Lower leg skin (tissue), 4 donors: ENCODE data around the gene CLEC17A. TPM values are rescaled to one million over a fixed set of nuclear protein-coding genes. Genes with fewer than 3 reads are reported as not detected.

Experiments used
- DNase-seq, 2 donors: peaks; one replicate each; pipeline ENCODE4 v3.0.0-alpha.2; 2019; ENCODE audit warnings: low spot score in 2 of 2
- H3K4me3 ChIP-seq: fragments of 200-600 bp; sonication (generic); 2 replicates; pipeline ENCODE4 v1.5.1; 2017; ENCODE audit warnings: mild to moderate bottlenecking, low read depth; ENCODE audit not compliant: poor library complexity, severe bottlenecking
- CTCF ChIP-seq, 3 donors: fragments of 450-650 bp; IDR thresholded peaks; one replicate each; pipeline ENCODE4 v1.5.1; 2016; ENCODE audit warnings: antibody characterized with exemption in 3 of 3, mild to moderate bottlenecking in 3 of 3, moderate library complexity in 2 of 3
- POLR2A ChIP-seq, 2 donors: fragments of 450-650 bp; IDR thresholded peaks; one replicate each; pipeline ENCODE4 v1.6.1; 2016 to 2017; ENCODE audit warnings: antibody characterized with exemption in 2 of 2, mild to moderate bottlenecking in 1 of 2, moderate library complexity in 1 of 2
- WGBS, 2 donors: methylation state at CpG; one replicate each; pipeline ENCODE4 v1.1.5; 2018; 5-methylcytosine and 5-hydroxymethylcytosine counted together
- intact Hi-C: fragments of 100-400 bp; cut with DNase I; formaldehyde crosslinking; loops from one replicate; pipeline ENCODE4 v1.15.0; 2023; ENCODE audit warnings: low total_unique reads
- total RNA-seq, 4 donors: library from RNA; depleted of rRNA; stranded (reverse); fragments of >200 nt; gene quantifications; one replicate each; pipeline ENCODE4 v1.1.0, GENCODE V29; 2016

The CLEC17A gene
- total RNA-seq, 4 donors from 2014 or later = 0.84 TPM; not detected in 3

GRCh38 chr19:14553042-14553938 lies 29.6 kb upstream of the CLEC17A start:
- intact Hi-C loops = no loop called here
- H3K4me3 ChIP-seq = no peak overlapping the region
- WGBS, 2 donors = 65 to 68% methylated on average over 30 to 31 of the region's 35 CpGs
- TF ChIP-seq POLR2A (IDR thresholded peaks at IDR 0.05) (no peak), CTCF (IDR thresholded peaks at IDR 0.05) (no peak)
- DNase-seq = no peak

DNA sequence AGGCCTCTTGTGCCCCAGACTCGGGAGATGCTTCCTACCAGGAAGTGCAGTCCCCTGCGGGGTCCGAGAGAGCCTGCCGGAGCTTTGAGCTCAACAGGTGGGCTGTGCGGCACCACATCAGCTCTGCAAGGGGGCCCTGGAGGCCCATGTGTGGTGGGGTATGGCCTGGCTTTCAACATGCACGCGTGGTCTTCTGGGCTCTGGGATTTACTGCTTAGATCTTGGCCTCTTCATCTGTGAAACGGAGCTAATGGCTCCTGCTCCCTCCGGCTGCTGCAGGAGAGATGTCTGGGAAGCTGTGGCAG lies 29.0 kb upstream of the CLEC17A start:
- WGBS, 2 donors = 53 to 56% methylated on average over 5 to 7 of the region's 9 CpGs
- TF ChIP-seq CTCF (IDR thresholded peaks at IDR 0.05) (no peak), POLR2A (IDR thresholded peaks at IDR 0.05) (no peak)
- intact Hi-C loops = no loop called here
- no peak for DNase-seq
- no peak overlapping the region for H3K4me3 ChIP-seq

DNA sequence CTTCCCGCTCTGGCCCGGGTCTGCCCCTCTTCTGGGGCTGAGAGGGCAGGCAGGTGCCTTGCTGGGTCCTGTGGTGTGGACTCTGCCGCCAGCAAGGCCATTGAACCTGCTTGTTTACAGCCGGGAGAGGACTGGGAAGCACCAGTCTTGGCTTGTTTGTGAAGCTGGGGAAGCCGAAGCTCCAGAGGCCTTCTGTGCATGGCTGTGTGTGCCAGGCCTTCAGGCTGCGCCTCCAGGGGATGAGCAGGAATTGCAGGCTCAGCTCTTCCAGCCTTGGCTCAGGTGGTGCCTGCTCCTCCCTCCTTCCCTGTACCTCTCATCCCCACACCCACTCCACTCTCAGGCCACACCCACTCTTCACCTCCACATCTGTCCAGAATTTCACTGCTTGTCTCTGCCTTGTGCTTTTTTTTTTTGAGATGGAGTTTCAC lies 28.5 kb upstream of the CLEC17A start:
- intact Hi-C loops = no loop called here
- no peak overlapping the region for H3K4me3 ChIP-seq
- WGBS, 2 donors = 58 to 59% methylated on average over 3 to 5 of the region's 6 CpGs
- DNase-seq = peak in 1 of 2 donors; percentile 67
- TF ChIP-seq CTCF (IDR thresholded peaks at IDR 0.05) = no peak

GRCh38 chr19:14555918-14556661 lies 26.8 kb upstream of the CLEC17A start:
- no peak for DNase-seq
- WGBS, 2 donors = 54 to 61% methylated on average over 12 of the region's 12 CpGs
- no peak for TF ChIP-seq CTCF (IDR thresholded peaks at IDR 0.05)
- TF ChIP-seq POLR2A (IDR thresholded peaks at IDR 0.05) = no peak
- intact Hi-C loops = no loop called here
- H3K4me3 ChIP-seq = no peak overlapping the region

DNA sequence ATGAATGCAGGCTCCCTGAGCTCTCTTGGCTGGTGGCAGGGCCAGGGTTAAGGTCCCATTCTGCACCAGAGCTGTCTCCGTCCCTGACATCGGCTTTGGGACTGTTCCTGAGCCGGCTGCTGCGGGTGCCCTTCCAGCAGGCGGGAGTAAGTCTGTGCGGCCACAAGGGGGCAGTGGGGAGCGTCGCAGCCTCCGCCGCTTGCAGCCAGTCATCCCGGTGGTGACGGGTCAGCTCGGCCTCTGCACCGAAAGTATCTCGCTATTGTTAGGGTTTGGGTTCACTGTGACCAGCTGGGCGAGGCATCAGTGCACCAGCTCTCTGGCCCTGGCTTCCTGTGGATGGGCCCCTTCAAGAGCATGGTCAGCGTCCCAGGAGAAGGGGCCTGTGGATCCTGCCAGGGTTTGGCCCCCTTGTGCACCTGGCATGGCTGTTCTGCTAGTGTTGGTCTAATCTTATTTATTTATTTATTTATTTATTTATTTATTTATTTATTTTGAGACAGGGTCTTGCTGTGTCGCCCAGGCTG lies 26.2 kb upstream of the CLEC17A start:
- TF ChIP-seq POLR2A (IDR thresholded peaks at IDR 0.05) (no peak), CTCF (IDR thresholded peaks at IDR 0.05) (peak in 2 of 3 donors; percentile 8 to 69)
- intact Hi-C loops = no loop called here
- 10 to 13% methylated on average over 13 to 16 of the region's 18 CpGs for WGBS, 2 donors
- no peak overlapping the region for H3K4me3 ChIP-seq
- DNase-seq = peak in 1 of 2 donors; percentile 93
